22Rv1 (cell line): Measurements from ENCODE around the gene BTG1.
A peak's percentile ranks its signal among the peaks of the same experiment; 100 is the strongest.

ENCODE experiments used
- H3K27ac ChIP-seq: fragments of 450-650 bp; 2 replicates; pipeline ENCODE4 v1.5.1; 2017
- CTCF ChIP-seq: fragments of 450-650 bp; IDR thresholded peaks from 2 replicates; pipeline ENCODE4 v1.5.1; 2017; ENCODE audit warnings: mild to moderate bottlenecking
- ZFX ChIP-seq: fragments of 450-650 bp; IDR thresholded peaks from 2 replicates; pipeline ENCODE4 v1.6.1; 2017; ENCODE audit warnings: antibody characterized with exemption, borderline replicate concordance

Gene BTG1

GRCh38 chr12:92143258-92143657 is 2.4 kb downstream of the BTG1 start:
- H3K27ac ChIP-seq = peak overlapping the region; percentile 97
- TF ChIP-seq CTCF (no peak), ZFX (no peak)

- TF ChIP-seq ZFX = no peak
- TF ChIP-seq CTCF = no peak
- peak overlapping the region; percentile 97 for H3K27ac ChIP-seq
Observed at GRCh38 chr12:92142251-92142926, 3.3 kb downstream of the BTG1 start.

GRCh38 chr12:92141591-92142121 is 4.0 kb downstream of the BTG1 start:
- H3K27ac ChIP-seq = peak overlapping the region; percentile 97
- TF ChIP-seq CTCF = no peak
- TF ChIP-seq ZFX = no peak

GRCh38 chr12:92140896-92141536 is 4.6 kb downstream of the BTG1 start:
- peak overlapping the region; percentile 97 for H3K27ac ChIP-seq
- no peak for TF ChIP-seq CTCF
- no peak for TF ChIP-seq ZFX

GRCh38 chr12:92140156-92140555 is 5.5 kb downstream of the BTG1 start:
- peak overlapping the region; percentile 97 for H3K27ac ChIP-seq

GRCh38 chr12:92139634-92140150 is 6.0 kb downstream of the BTG1 start:
- no peak for TF ChIP-seq CTCF
- TF ChIP-seq ZFX = no peak
- peak overlapping the region; percentile 97 for H3K27ac ChIP-seq

More at GRCh38 chr12:92140156-92140555, 5.5 kb downstream of the BTG1 start:
- TF ChIP-seq ZFX = no peak
- no peak for TF ChIP-seq CTCF

- TF ChIP-seq CTCF (no peak), ZFX (no peak)
- peak overlapping the region; percentile 97 for H3K27ac ChIP-seq
Observed at GRCh38 chr12:92138626-92139025, 7.0 kb downstream of the BTG1 start.
